ENCODE measurements around the gene F2RL1. TPM values are rescaled to one million over a fixed set of nuclear protein-coding genes. Genes with fewer than 3 reads are reported as not detected.
"Not testable (repeated sequence)": the region's sequence is repeated elsewhere in the genome, so short reads cannot be mapped to it uniquely, and the experiment has no call there.

The F2RL1 gene
- total and polyA plus RNA-seq, 2 experiments from 2014 or later: 15.3 to 32.1 TPM

- no peak for TF ChIP-seq STAT1 (IDR thresholded peaks at IDR 0.05; ENCODE audit: unreplicated experiment)
- no peak for TF ChIP-seq ETS1 (IDR thresholded peaks at IDR 0.05)
Measured at GRCh38 chr5:76818844-76819831, at the start of gene F2RL1 (continued).

DNA sequence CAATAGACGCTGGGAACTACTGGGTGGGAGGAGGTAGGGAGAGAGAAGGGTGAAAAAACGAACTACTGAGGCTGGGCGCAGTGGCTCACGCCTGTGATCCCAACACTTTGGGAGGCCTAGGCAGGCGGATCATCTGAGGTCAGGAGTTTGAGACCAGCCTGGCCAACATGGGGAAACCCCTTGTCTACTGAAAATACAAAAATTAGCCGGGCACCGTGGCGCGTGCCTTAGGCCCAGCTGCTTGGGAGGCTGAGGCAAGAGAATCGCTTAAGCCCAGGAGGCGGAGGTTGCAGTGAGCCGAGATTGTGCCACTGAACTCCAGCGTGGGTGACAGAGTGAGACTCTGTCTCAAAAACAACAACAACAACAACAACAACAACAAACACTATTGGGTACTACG, 47.8 kb upstream of the F2RL1 start:
- not testable (repeated sequence) for H3K79me2 ChIP-seq (replicated peaks; ENCODE audit: insufficient read depth); H3K4me1 ChIP-seq (ENCODE audit: insufficient read depth); H3K36me3 Mint-ChIP-seq (ENCODE audit: low read depth); H3K4me2 ChIP-seq; H3K27me3 ChIP-seq (ENCODE audit: insufficient read depth); H4K20me1 ChIP-seq (replicated peaks; ENCODE audit: insufficient read depth); H3F3A ChIP-seq (replicated peaks; ENCODE audit: low read depth); DNase-seq (ENCODE audit: low spot score); H3K27me3 Mint-ChIP-seq (ENCODE audit: insufficient read depth, low read depth, poor library complexity); H3K4me3 Mint-ChIP-seq; H3K4me1 Mint-ChIP-seq; H3K36me3 ChIP-seq (ENCODE audit: insufficient read depth); ATAC-seq; H3K27ac ChIP-seq (ENCODE audit: low read depth); H3K27ac Mint-ChIP-seq; H3K9me2 ChIP-seq (ENCODE audit: insufficient read depth); H3K4me3 ChIP-seq; H3K9me3 Mint-ChIP-seq
- peak overlapping the region; percentile 40; the same call in 1 of the 2 replicates for H2AFZ ChIP-seq

DNA sequence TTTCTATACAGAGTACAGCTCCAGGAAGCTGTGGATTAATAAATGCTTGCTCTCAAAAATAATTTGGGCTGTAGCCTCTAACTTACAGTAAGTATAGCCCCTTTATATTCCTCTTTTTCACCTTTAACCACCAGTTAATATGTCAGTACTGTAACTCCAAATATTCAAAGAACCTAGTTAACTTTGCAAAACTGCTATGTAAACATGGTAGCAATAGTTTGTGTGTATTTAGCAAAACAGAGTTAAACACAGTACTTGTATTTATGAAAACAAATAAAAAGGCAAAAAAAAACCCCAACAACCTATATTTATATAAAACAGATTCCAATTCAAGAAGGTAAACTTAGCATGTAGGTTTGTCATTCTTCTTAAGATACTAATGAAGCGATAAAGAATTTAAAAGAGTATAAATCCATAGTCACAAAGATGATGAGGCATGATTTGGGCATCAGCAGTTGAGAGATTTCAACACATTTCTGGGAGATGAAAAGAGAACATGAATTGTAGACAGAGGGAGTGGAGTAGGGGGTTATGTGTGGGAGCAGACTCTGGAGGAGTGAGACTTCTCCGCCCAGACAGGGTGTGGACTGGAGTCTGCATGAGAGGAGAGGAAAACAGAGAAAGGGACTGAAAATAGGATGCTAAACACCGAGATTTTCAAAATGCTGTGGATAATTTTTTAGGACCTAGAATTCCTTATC, 47.0 kb upstream of the F2RL1 start:
- Histone ChIP-seq H3K27ac (ENCODE audit: low read depth) (no peak overlapping the region), H3K79me2 (replicated peaks; ENCODE audit: insufficient read depth) (no peaks in the 10 kb centered on the region), H2AFZ (no peak overlapping the region), H3K9me2 (ENCODE audit: insufficient read depth) (no peaks in the 10 kb centered on the region), H3K27me3 (ENCODE audit: insufficient read depth) (no peaks in the 10 kb centered on the region), H3K4me2 (no peak overlapping the region), H3K36me3 (ENCODE audit: insufficient read depth) (no peaks in the 10 kb centered on the region), H3K4me3 (no peak overlapping the region), H3K4me1 (ENCODE audit: insufficient read depth) (no peaks in the 10 kb centered on the region), H4K20me1 (replicated peaks; ENCODE audit: insufficient read depth) (no peaks in the 10 kb centered on the region), H3F3A (replicated peaks; ENCODE audit: low read depth) (no peaks in the 10 kb centered on the region)
- Mint-ChIP-seq H3K4me3 (no peak overlapping the region), H3K9me3 (no peaks in the 10 kb centered on the region), H3K36me3 (ENCODE audit: low read depth) (no peaks in the 10 kb centered on the region), H3K4me1 (no peaks in the 10 kb centered on the region), H3K27ac (no peak overlapping the region), H3K27me3 (ENCODE audit: insufficient read depth, low read depth, poor library complexity) (peaks cover 2% of the 10 kb centered on the region)
- DNase-seq (ENCODE audit: low spot score): no peak
- no peak for ATAC-seq
- TF ChIP-seq CREB1 (CRISPR knock-in tag; IDR thresholded peaks at IDR 0.05; ENCODE audit: low read depth): no peak
- TF ChIP-seq EZH2 (IDR thresholded peaks at IDR 0.05; ENCODE audit: low read depth, unreplicated experiment): no peak
- no peak for TF ChIP-seq POLR2AphosphoS5 (IDR thresholded peaks at IDR 0.05; ENCODE audit: low read depth)
- TF ChIP-seq, protein P1, sequence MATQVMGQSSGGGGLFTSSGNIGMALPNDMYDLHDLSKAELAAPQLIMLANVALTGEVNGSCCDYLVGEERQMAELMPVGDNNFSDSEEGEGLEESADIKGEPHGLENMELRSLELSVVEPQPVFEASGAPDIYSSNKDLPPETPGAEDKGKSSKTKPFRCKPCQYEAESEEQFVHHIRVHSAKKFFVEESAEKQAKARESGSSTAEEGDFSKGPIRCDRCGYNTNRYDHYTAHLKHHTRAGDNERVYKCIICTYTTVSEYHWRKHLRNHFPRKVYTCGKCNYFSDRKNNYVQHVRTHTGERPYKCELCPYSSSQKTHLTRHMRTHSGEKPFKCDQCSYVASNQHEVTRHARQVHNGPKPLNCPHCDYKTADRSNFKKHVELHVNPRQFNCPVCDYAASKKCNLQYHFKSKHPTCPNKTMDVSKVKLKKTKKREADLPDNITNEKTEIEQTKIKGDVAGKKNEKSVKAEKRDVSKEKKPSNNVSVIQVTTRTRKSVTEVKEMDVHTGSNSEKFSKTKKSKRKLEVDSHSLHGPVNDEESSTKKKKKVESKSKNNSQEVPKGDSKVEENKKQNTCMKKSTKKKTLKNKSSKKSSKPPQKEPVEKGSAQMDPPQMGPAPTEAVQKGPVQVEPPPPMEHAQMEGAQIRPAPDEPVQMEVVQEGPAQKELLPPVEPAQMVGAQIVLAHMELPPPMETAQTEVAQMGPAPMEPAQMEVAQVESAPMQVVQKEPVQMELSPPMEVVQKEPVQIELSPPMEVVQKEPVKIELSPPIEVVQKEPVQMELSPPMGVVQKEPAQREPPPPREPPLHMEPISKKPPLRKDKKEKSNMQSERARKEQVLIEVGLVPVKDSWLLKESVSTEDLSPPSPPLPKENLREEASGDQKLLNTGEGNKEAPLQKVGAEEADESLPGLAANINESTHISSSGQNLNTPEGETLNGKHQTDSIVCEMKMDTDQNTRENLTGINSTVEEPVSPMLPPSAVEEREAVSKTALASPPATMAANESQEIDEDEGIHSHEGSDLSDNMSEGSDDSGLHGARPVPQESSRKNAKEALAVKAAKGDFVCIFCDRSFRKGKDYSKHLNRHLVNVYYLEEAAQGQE (IDR thresholded peaks at IDR 0.05; ENCODE audit: unreplicated experiment): no peak
- TF ChIP-seq JUNB (IDR thresholded peaks at IDR 0.05; ENCODE audit: unreplicated experiment): no peak
- TF ChIP-seq EZH2phosphoT487 (IDR thresholded peaks at IDR 0.05; ENCODE audit: unreplicated experiment): no peak
- no peak for TF ChIP-seq ZNF114 (CRISPR knock-in tag; IDR thresholded peaks at IDR 0.05)
- no peak for TF ChIP-seq STAT1 (IDR thresholded peaks at IDR 0.05; ENCODE audit: unreplicated experiment)
- TF ChIP-seq CTCF (conservative IDR thresholded peaks at IDR 0.05; ENCODE audit: low read depth in 2 of 2): no peak
